SJSA1 (cell line): Measurements from ENCODE around the gene NDUFB5. TPM values are rescaled to one million over a fixed set of nuclear protein-coding genes. Genes with fewer than 3 reads are reported as not detected.

Experiments
- DNase-seq, 2 experiments: peaks; one replicate each; pipeline ENCODE4 v3.0.0-alpha.2; 2015 to 2020; ENCODE audit warnings: low spot score in 2 of 2, low read depth in 1 of 2
- H3K27ac ChIP-seq: fragments of 250-450 bp; sonication (Bioruptor Pico); 2 replicates; pipeline ENCODE4 v1.5.1; 2020; ENCODE audit warnings: mild to moderate bottlenecking, moderate library complexity
- H3K27me3 ChIP-seq: fragments of 250-450 bp; sonication (Bioruptor Pico); replicated peaks from 2 replicates; pipeline ENCODE4 v1.5.1; 2020; ENCODE audit warnings: mild to moderate bottlenecking, moderate library complexity
- H3K36me3 ChIP-seq: fragments of 250-450 bp; sonication (Bioruptor Pico); 2 replicates; pipeline ENCODE4 v1.5.1; 2020; ENCODE audit warnings: mild to moderate bottlenecking
- H3K4me1 ChIP-seq: fragments of 250-450 bp; sonication (Bioruptor Pico); replicated peaks from 2 replicates; pipeline ENCODE4 v1.6.1; 2021; ENCODE audit warnings: mild to moderate bottlenecking
- H3K4me3 ChIP-seq: fragments of 250-450 bp; sonication (Bioruptor Pico); 2 replicates; pipeline ENCODE4 v1.5.1; 2020; ENCODE audit warnings: mild to moderate bottlenecking
- H3K9me3 ChIP-seq: fragments of 250-450 bp; sonication (Bioruptor Pico); replicated peaks from 2 replicates; pipeline ENCODE4 v1.5.1; 2020; ENCODE audit warnings: mild to moderate bottlenecking
- total RNA-seq: library from RNA; depleted of rRNA; stranded (reverse); fragments of >200 nt; shearing (Covaris generic); gene quantifications from 2 replicates; pipeline ENCODE4 v1.2.3, GENCODE V29; 2014

Gene NDUFB5
- total RNA-seq, 1 experiment from 2014 or later: 181 TPM

- no peaks in the 10 kb centered on the region for H3K27me3 ChIP-seq
- peak within 1 kb of the TSS; percentile 93 for H3K4me3 ChIP-seq
- no peaks in the 10 kb centered on the region for H3K9me3 ChIP-seq
- H3K4me1 ChIP-seq: 0 out of 2 replicates have a peak, but pooled peaks cover 4% of the 10 kb centered on the region
- peaks cover 15% of the 10 kb centered on the region for H3K36me3 ChIP-seq
- DNase-seq: peak; percentile 64 to 70
- H3K27ac ChIP-seq: peak within 1 kb of the TSS; percentile 79
These were observed 48.0 kb downstream of the NDUFB5 start, which contains the start of gene USP13 for GRCh38 chr3:179652447-179653095. USP13 (plus strand) TSS chr3:179653040; CDS start chr3:179653226, 186 bp downstream.

DNA sequence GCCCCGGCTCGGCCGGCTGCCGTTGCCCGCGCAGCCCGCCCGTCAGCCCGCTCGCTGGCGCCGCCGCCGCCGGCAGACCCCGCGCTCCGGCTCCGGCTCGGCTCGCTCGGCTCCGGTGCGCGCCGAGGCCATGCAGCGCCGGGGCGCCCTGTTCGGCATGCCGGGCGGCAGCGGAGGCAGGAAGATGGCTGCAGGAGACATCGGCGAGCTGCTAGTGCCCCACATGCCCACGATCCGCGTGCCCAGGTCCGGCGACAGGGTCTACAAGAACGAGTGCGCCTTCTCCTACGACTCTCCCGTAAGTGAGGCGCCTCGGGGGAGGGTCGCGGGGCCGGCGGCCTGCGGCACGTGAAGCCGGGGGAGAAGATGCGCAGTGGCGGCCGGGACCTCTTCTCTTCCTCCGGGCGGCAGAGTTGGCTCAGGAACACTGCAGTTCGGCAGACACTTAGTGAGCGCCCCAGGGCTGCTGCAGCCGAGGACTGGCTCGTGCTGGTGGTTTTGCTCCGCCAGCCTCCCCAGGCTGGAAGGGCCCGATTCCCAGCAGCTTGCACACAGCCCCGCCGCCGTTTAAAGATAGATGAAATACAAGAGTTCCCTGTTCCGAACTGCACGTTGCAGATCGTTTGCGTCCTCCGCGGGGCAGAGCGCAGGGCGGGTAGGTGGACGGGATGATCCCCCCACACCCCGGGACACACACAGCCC, 48.7 kb downstream of the NDUFB5 start:
- Histone ChIP-seq H3K27me3 (no peaks in the 10 kb centered on the region), H3K4me3 (peak overlapping the region; percentile 93), H3K36me3 (peaks cover 15% of the 10 kb centered on the region), H3K9me3 (no peaks in the 10 kb centered on the region), H3K4me1 (0 out of 2 replicates have a peak, but pooled peaks cover 4% of the 10 kb centered on the region), H3K27ac (peak overlapping the region; percentile 79)
- DNase-seq: peak; percentile 75 to 76

DNA sequence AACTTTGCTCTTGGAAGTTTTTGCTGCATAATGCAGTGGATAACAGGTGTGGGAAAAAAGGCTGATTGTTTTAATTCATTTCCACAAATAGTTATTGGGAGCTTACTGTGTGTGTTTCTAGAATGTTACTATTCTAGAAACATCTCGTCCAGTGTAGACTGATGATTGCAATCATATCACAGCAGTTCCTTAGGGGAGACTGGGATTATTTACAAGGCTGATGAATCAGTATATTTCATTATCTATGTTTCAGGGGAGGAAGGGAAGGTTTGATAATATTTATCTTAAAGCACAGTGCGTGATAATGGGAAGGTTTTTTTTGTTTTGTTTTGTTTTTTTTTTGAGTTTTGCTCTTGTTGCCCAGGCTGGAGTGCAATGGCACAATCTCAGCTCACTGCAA, 50.6 kb downstream of the NDUFB5 start:
- Histone ChIP-seq H3K4me1 (0 out of 2 replicates have a peak, but pooled peaks cover 4% of the 10 kb centered on the region), H3K27ac (no peak overlapping the region), H3K4me3 (no peak overlapping the region), H3K27me3 (no peaks in the 10 kb centered on the region), H3K9me3 (no peaks in the 10 kb centered on the region), H3K36me3 (peaks cover 15% of the 10 kb centered on the region)
- DNase-seq: no peak

GRCh38 chr3:179658606-179659005, 54.0 kb downstream of the NDUFB5 start:
- no peaks in the 10 kb centered on the region for H3K27me3 ChIP-seq
- no peak overlapping the region for H3K27ac ChIP-seq
- no peaks in the 10 kb centered on the region for H3K4me1 ChIP-seq
- peaks cover 9% of the 10 kb centered on the region for H3K36me3 ChIP-seq
- no peaks in the 10 kb centered on the region for H3K9me3 ChIP-seq
- no peak overlapping the region for H3K4me3 ChIP-seq
- DNase-seq: no peak

- no peak for DNase-seq
- H3K9me3 ChIP-seq: no peaks in the 10 kb centered on the region
- H3K27ac ChIP-seq: no peak overlapping the region
- no peaks in the 10 kb centered on the region for H3K27me3 ChIP-seq
- H3K4me1 ChIP-seq: no peaks in the 10 kb centered on the region
- peaks cover 4% of the 10 kb centered on the region; the same call in 1 of the 2 replicates for H3K36me3 ChIP-seq
- no peak overlapping the region for H3K4me3 ChIP-seq
These were observed 56.3 kb downstream of the NDUFB5 start for GRCh38 chr3:179660872-179661271.

- Histone ChIP-seq H3K4me3 (no peak overlapping the region), H3K9me3 (no peaks in the 10 kb centered on the region), H3K36me3 (no peaks in the 10 kb centered on the region), H3K27ac (no peak overlapping the region), H3K4me1 (no peaks in the 10 kb centered on the region), H3K27me3 (no peaks in the 10 kb centered on the region)
- no peak for DNase-seq
These were observed 57.2 kb downstream of the NDUFB5 start for GRCh38 chr3:179661777-179662176.

DNA sequence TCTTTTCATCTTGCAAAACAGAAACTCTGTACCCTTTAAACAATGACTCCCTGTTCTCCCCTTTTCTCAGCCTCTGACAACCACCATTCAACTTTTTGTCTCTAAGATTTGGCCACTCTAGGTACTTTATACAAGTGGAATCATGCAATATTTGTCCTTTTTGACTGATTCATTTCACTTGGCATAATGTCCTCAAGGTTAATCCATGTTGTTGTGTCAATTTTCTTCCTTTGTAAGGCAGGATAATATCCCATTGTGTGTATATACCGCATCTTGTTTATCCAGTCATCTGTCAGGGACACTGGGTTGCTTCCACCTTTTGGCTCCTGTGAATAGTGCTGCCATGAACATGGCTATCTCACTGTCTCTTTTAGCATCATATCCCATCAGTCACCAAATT, 58.5 kb downstream of the NDUFB5 start:
- no peaks in the 10 kb centered on the region for H3K4me1 ChIP-seq

DNA sequence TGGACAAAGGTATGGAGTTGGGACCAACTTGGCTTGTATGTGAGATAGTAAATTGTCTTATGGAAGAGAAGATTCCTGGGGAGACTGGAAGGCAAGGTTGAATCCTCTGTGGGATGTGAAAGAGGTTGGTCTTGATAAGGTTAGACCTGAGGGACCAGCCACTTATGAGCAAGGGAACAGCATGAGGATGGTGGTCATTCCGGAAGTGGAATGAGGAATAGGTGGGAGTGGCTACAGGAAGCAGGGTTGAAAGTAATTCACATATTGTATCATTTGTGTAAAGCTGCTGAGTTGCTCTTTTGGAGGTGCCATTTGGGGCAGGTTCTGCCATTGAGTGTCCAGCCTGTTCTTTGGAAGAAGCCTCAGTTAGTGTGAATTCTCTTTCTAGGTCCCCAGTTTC, 61.4 kb downstream of the NDUFB5 start:
- Histone ChIP-seq H3K9me3 (no peaks in the 10 kb centered on the region), H3K4me3 (no peak overlapping the region), H3K36me3 (no peaks in the 10 kb centered on the region), H3K27ac (no peak overlapping the region), H3K4me1 (no peaks in the 10 kb centered on the region), H3K27me3 (no peaks in the 10 kb centered on the region)
- no peak for DNase-seq

More for the DNA sequence above, 58.5 kb downstream of the NDUFB5 start:
- Histone ChIP-seq H3K4me3 (no peak overlapping the region), H3K27ac (no peak overlapping the region), H3K36me3 (no peaks in the 10 kb centered on the region), H3K9me3 (no peaks in the 10 kb centered on the region), H3K27me3 (no peaks in the 10 kb centered on the region)
- DNase-seq: no peak

DNA sequence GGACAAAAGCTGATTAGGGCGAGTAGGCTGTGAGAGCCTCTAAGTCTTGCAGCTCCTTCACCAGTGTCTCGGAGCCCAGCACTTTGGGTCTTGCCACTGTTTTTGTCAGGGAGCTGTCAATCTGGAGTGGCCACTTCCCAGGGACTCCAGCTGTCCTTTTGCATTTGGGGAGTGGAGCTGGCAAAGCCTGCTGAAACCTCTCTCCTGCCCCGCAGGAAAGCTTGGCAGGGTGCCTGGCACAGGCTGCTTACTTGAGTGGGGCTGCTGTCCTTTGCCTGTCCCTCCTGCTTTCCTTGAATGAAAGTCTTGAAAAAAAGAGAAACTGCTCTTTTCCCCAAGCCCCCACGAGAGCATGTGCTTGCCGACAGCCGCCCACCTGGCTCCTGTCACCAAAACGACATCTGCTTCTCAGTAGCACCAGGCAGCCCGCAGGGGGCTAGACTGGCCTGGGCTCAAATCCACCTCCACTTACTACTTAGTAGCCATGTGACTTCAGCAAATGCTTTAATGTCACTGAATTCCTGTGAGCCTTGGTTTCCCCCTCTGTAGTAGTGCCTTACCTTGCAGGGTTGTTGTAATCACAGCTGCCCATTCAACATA, 61.9 kb downstream of the NDUFB5 start:
- no peaks in the 10 kb centered on the region for H3K9me3 ChIP-seq
- H3K27ac ChIP-seq: no peak overlapping the region
- H3K27me3 ChIP-seq: no peaks in the 10 kb centered on the region
- H3K36me3 ChIP-seq: no peaks in the 10 kb centered on the region
- H3K4me1 ChIP-seq: no peaks in the 10 kb centered on the region
- DNase-seq: no peak
- no peak overlapping the region for H3K4me3 ChIP-seq

DNA sequence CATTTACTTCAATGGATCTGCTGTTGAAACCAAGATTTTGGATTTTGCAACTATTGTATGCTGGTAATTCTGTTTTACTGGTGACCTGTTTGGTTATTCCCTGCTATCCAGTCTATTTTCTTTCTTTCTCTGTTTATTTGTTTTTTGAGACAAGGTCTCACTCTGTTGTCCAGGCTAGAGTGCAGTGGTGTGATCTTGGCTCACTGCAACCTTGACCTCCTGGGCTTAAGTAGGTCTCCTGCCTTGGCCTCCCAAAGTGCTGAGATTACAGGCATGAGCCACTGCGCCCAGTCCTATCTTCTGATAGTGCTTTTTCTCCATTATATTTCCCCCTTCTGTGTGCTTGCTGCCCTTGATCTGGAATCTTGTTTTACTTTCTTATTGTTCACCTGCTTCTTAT, 63.8 kb downstream of the NDUFB5 start:
- Histone ChIP-seq H3K9me3 (no peaks in the 10 kb centered on the region), H3K27me3 (no peaks in the 10 kb centered on the region), H3K4me3 (no peak overlapping the region), H3K27ac (no peak overlapping the region), H3K36me3 (0 out of 2 replicates have a peak, but pooled peaks cover 3% of the 10 kb centered on the region), H3K4me1 (no peaks in the 10 kb centered on the region; the same call in 1 of the 2 replicates)
- no peak for DNase-seq

GRCh38 chr3:179670311-179670710, 65.7 kb downstream of the NDUFB5 start:
- H3K27me3 ChIP-seq: no peaks in the 10 kb centered on the region
- H3K4me1 ChIP-seq: no peaks in the 10 kb centered on the region; the same call in 1 of the 2 replicates
- H3K27ac ChIP-seq: no peak overlapping the region
- no peaks in the 10 kb centered on the region for H3K9me3 ChIP-seq
- no peak for DNase-seq
- H3K36me3 ChIP-seq: 0 out of 2 replicates have a peak, but pooled peaks cover 3% of the 10 kb centered on the region
- no peak overlapping the region for H3K4me3 ChIP-seq

GRCh38 chr3:179671309-179671708, 66.7 kb downstream of the NDUFB5 start:
- Histone ChIP-seq H3K9me3 (no peaks in the 10 kb centered on the region), H3K36me3 (0 out of 2 replicates have a peak, but pooled peaks cover 3% of the 10 kb centered on the region), H3K27me3 (no peaks in the 10 kb centered on the region), H3K4me1 (no peaks in the 10 kb centered on the region; the same call in 1 of the 2 replicates), H3K4me3 (no peak overlapping the region), H3K27ac (no peak overlapping the region)
- DNase-seq: no peak

GRCh38 chr3:179671747-179672242, 67.2 kb downstream of the NDUFB5 start:
- H3K4me3 ChIP-seq: no peak overlapping the region
- no peaks in the 10 kb centered on the region for H3K27me3 ChIP-seq
- no peak for DNase-seq
- H3K9me3 ChIP-seq: no peaks in the 10 kb centered on the region
- H3K4me1 ChIP-seq: no peaks in the 10 kb centered on the region; the same call in 1 of the 2 replicates
- H3K36me3 ChIP-seq: 0 out of 2 replicates have a peak, but pooled peaks cover 3% of the 10 kb centered on the region
- H3K27ac ChIP-seq: no peak overlapping the region
